Measurements from ENCODE around the gene RAB6C. TPM values are rescaled to one million over a fixed set of nuclear protein-coding genes. Genes with fewer than 3 reads are reported as not detected.
"Not testable (repeated sequence)": the region's sequence is repeated elsewhere in the genome, so short reads cannot be mapped to it uniquely, and the experiment has no call there.

RAB6C gene
- total RNA-seq, 1 donor from 2014 or later = not detected

GRCh38 chr2:129993151-129993550 is 13.7 kb downstream of the RAB6C start:
- DNase-seq (ENCODE audit: low spot score) = not testable (repeated sequence)

DNA sequence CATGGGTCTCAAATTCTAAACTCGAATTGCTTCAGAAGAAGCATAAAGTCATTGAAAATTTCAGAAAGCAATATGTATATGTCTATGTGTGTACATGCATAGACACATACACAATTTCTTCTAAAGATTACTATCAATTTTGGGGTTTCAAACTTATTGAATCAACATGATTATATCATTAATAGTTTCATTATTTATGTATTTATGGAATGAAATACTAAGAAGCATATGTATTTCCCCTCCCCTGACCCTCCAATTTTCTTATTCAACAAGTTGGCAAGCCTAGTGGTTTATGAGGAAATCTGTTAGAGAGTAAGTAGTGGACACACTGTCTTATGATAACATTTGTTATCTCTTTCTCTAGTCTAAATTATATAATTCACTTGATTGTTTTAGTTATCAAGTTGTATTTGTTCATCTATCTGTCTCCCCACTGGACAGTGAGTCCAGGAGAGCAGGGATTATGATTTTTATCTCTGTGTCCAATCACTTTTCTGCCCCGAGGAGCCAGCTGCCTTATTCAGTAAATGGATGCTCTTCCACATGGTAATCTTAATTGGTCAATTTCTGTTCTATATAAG is 17.3 kb downstream of the RAB6C start:
- not testable (repeated sequence) for DNase-seq (ENCODE audit: low spot score)

- DNase-seq (ENCODE audit: low spot score) = not testable (repeated sequence)
These were observed 19.3 kb downstream of the RAB6C start for GRCh38 chr2:129998771-129999170.

- DNase-seq (ENCODE audit: low spot score) = not testable (repeated sequence)
These were observed 26.4 kb downstream of the RAB6C start for GRCh38 chr2:130005862-130006261.

- not testable (repeated sequence) for DNase-seq (ENCODE audit: low spot score)
These were observed 37.2 kb downstream of the RAB6C start for GRCh38 chr2:130016701-130017100.

DNA sequence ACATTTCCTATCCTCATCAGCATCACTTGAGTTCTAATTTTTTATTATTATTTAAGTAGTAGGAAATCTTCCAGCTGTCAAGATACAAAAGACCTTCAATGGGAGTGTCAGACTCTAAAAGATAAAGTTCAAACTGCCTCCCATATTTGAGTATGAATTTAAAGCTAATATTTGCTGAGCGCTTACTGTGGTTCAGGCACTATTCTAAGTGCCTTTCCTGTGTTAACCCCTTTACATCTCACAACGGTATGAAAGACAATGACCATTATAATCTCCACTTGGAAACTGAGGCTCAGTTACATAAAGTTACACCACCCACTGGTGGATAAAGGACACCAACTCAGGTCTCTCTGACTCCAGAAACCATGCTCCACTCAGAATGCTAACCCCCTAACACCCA is 39.9 kb downstream of the RAB6C start:
- no peak for DNase-seq (ENCODE audit: low spot score)

- not testable (repeated sequence) for DNase-seq (ENCODE audit: low spot score)
These were observed 40.6 kb downstream of the RAB6C start for GRCh38 chr2:130020069-130020468.

GRCh38 chr2:130025931-130026330 is 46.5 kb downstream of the RAB6C start:
- DNase-seq (ENCODE audit: low spot score) = not testable (repeated sequence)

Other genes with a start within 250 kb of the RAB6C start
- gene POTEF, start 149.6 kb downstream of the RAB6C start, total RNA-seq = not detected
- gene CCDC74B, start 165.4 kb downstream of the RAB6C start, total RNA-seq = 0.64 TPM
- 32.7 TPM for gene SMPD4, start 201.9 kb downstream of the RAB6C start, total RNA-seq
- gene MZT2B, start 202.6 kb downstream of the RAB6C start, total RNA-seq = 132 TPM
- not detected for gene TUBA3E, start 218.8 kb downstream of the RAB6C start, total RNA-seq